Measurements from ENCODE around the gene ZFTA. TPM values are rescaled to one million over a fixed set of nuclear protein-coding genes. Genes with fewer than 3 reads are reported as not detected.

Gene ZFTA
- total and polyA plus RNA-seq, 9 donors = 23.3 to 33.0 (median 27.7) TPM

- Histone ChIP-seq H3K9me3 (replicated peaks; ENCODE audit: control insufficient read depth, low read depth, low read length) (no peaks in the 10 kb centered on the region), H3K4me1 (ENCODE audit: control insufficient read depth, insufficient read depth, low read length) (no peaks in the 10 kb centered on the region), H3K27me3 (ENCODE audit: control insufficient read depth, insufficient read depth, low read length) (no peaks in the 10 kb centered on the region), H3K36me3 (ENCODE audit: control insufficient read depth, insufficient read depth, low read length) (peaks cover 7% of the 10 kb centered on the region), H3K4me3 (ENCODE audit: low read length) (no peak overlapping the region), H3K27ac (ENCODE audit: low read length) (no peak overlapping the region)
- no peak for DNase-seq
- 100% methylated on average over 2 of the region's 3 CpGs for WGBS (ENCODE audit: insufficient coverage)
Measured at GRCh38 chr11:63720611-63721010, 48.0 kb downstream of the ZFTA start.

- DNase-seq = no peak
- peaks cover 7% of the 10 kb centered on the region for H3K36me3 ChIP-seq (ENCODE audit: control insufficient read depth, insufficient read depth, low read length)
- no CpG with 5 or more reads among the region's 2 CpGs for WGBS (ENCODE audit: insufficient coverage)
Measured at GRCh38 chr11:63719987-63720386, 48.6 kb downstream of the ZFTA start.

GRCh38 chr11:63719001-63719400, 49.6 kb downstream of the ZFTA start:
- Histone ChIP-seq H3K4me1 (ENCODE audit: control insufficient read depth, insufficient read depth, low read length) (no peaks in the 10 kb centered on the region), H3K36me3 (ENCODE audit: control insufficient read depth, insufficient read depth, low read length) (peaks cover 10% of the 10 kb centered on the region), H3K9me3 (replicated peaks; ENCODE audit: control insufficient read depth, low read depth, low read length) (no peaks in the 10 kb centered on the region), H3K27ac (ENCODE audit: low read length) (no peak overlapping the region), H3K27me3 (ENCODE audit: control insufficient read depth, insufficient read depth, low read length) (no peaks in the 10 kb centered on the region), H3K4me3 (ENCODE audit: low read length) (no peak overlapping the region)
- DNase-seq = no peak
- WGBS (ENCODE audit: insufficient coverage) = 92% methylated on average over 1 of the region's 1 CpG

More at GRCh38 chr11:63719987-63720386, 48.6 kb downstream of the ZFTA start:
- no peaks in the 10 kb centered on the region for H3K9me3 ChIP-seq (replicated peaks; ENCODE audit: control insufficient read depth, low read depth, low read length)
- no peaks in the 10 kb centered on the region for H3K27me3 ChIP-seq (ENCODE audit: control insufficient read depth, insufficient read depth, low read length)
- no peak overlapping the region for H3K27ac ChIP-seq (ENCODE audit: low read length)
- H3K4me1 ChIP-seq (ENCODE audit: control insufficient read depth, insufficient read depth, low read length) = no peaks in the 10 kb centered on the region
- no peak overlapping the region for H3K4me3 ChIP-seq (ENCODE audit: low read length)

Other genes with a start within 250 kb of the ZFTA start
- 5.9 TPM for gene PLAAT4, start 232.0 kb downstream of the ZFTA start, total RNA-seq
- gene PLAAT4, start 232.0 kb downstream of the ZFTA start, polyA plus RNA-seq (ENCODE audit: insufficient read depth in 1 of 8, insufficient read length in 8 of 8, low replicate concordance in 1 of 8) = 1 to 10 TPM; 2.0 to 4.4 (median 3.6) TPM
- gene PLAAT2, start 205.4 kb downstream of the ZFTA start, total RNA-seq = not detected
- under 1 TPM in 2 of 8 donors, not detected in 6; 0.30 to 0.36 TPM for gene PLAAT2, start 205.4 kb downstream of the ZFTA start, polyA plus RNA-seq (ENCODE audit: insufficient read depth in 1 of 8, insufficient read length in 8 of 8, low replicate concordance in 1 of 8)
- 20.5 TPM for gene PLAAT3, start 154.3 kb downstream of the ZFTA start, total RNA-seq
- 10 to 100 TPM; 31.7 to 45.5 (median 35.4) TPM for gene PLAAT3, start 154.3 kb downstream of the ZFTA start, polyA plus RNA-seq (ENCODE audit: insufficient read depth in 1 of 8, insufficient read length in 8 of 8, low replicate concordance in 1 of 8)
- 38.8 TPM for gene ATL3, start 97.4 kb downstream of the ZFTA start, total RNA-seq
- gene ATL3, start 97.4 kb downstream of the ZFTA start, polyA plus RNA-seq (ENCODE audit: insufficient read depth in 1 of 8, insufficient read length in 8 of 8, low replicate concordance in 1 of 8) = 10 to 100 TPM; 12.7 to 26.2 (median 15.6) TPM
- gene RTN3, start 87.3 kb downstream of the ZFTA start, total RNA-seq = 25.5 TPM
- 10 to 100 TPM; 50.5 to 76.0 (median 54.5) TPM for gene RTN3, start 87.3 kb downstream of the ZFTA start, polyA plus RNA-seq (ENCODE audit: insufficient read depth in 1 of 8, insufficient read length in 8 of 8, low replicate concordance in 1 of 8)
- 12.1 TPM for gene SPINDOC, start 44.7 kb upstream of the ZFTA start, total RNA-seq
- 10 to 100 TPM; 21.6 to 32.9 (median 24.5) TPM for gene SPINDOC, start 44.7 kb upstream of the ZFTA start, polyA plus RNA-seq (ENCODE audit: insufficient read depth in 1 of 8, insufficient read length in 8 of 8, low replicate concordance in 1 of 8)
- gene MARK2, start 70.3 kb upstream of the ZFTA start, total RNA-seq = 7.4 TPM
- gene MARK2, start 70.3 kb upstream of the ZFTA start, polyA plus RNA-seq (ENCODE audit: insufficient read depth in 1 of 8, insufficient read length in 8 of 8, low replicate concordance in 1 of 8) = 10 to 100 TPM; 13.1 to 22.7 (median 18.3) TPM
- 11.0 TPM for gene RCOR2, start 148.4 kb upstream of the ZFTA start, total RNA-seq
- 10 to 100 TPM; 11.2 to 16.8 (median 14.6) TPM for gene RCOR2, start 148.4 kb upstream of the ZFTA start, polyA plus RNA-seq (ENCODE audit: insufficient read depth in 1 of 8, insufficient read length in 8 of 8, low replicate concordance in 1 of 8)
- gene NAA40, start 170.2 kb upstream of the ZFTA start, total RNA-seq = 8.9 TPM
- gene NAA40, start 170.2 kb upstream of the ZFTA start, polyA plus RNA-seq (ENCODE audit: insufficient read depth in 1 of 8, insufficient read length in 8 of 8, low replicate concordance in 1 of 8) = 10 to 100 TPM; 14.5 to 18.4 (median 16.6) TPM
- gene COX8A, start 205.8 kb upstream of the ZFTA start, total RNA-seq = 408 TPM
- 100 to 1,000 TPM; 229 to 300 (median 276) TPM for gene COX8A, start 205.8 kb upstream of the ZFTA start, polyA plus RNA-seq (ENCODE audit: insufficient read depth in 1 of 8, insufficient read length in 8 of 8, low replicate concordance in 1 of 8)
- 19.9 TPM for gene OTUB1, start 217.7 kb upstream of the ZFTA start, total RNA-seq
- gene OTUB1, start 217.7 kb upstream of the ZFTA start, polyA plus RNA-seq (ENCODE audit: insufficient read depth in 1 of 8, insufficient read length in 8 of 8, low replicate concordance in 1 of 8) = 10 to 100 TPM; 50.4 to 61.9 (median 54.9) TPM